K562 (cell line): Measurements from ENCODE around the gene MAGI3. TPM values are rescaled to one million over a fixed set of nuclear protein-coding genes. Genes with fewer than 3 reads are reported as not detected.
A peak's percentile ranks its signal among the peaks of the same experiment; 100 is the strongest.

ENCODE experiments used
- DACH1 ChIP-seq: fragments of 450-650 bp; IDR thresholded peaks from 2 replicates; pipeline ENCODE4 v1.6.1; 2018; ENCODE audit not compliant: partially characterized antibody
- FOSL1 ChIP-seq: fragments of 200-800 bp; sonication (Bioruptor generic); conservative IDR thresholded peaks from 2 replicates; pipeline ENCODE4 v1.6.1; 2016; ENCODE audit warnings: missing genetic modification characterization, missing compliant biosample characterization
- KLF16 ChIP-seq: IDR thresholded peaks from 2 replicates; pipeline ENCODE4 v1.6.1; 2016; ENCODE audit warnings: antibody characterized with exemption
- MIER1 ChIP-seq: fragments of 450-650 bp; IDR thresholded peaks from 2 replicates; pipeline ENCODE4 v1.6.1; 2016; ENCODE audit warnings: antibody characterized with exemption, mild to moderate bottlenecking, low read depth
- POLR2AphosphoS5 ChIP-seq: IDR thresholded peaks from 2 replicates; pipeline ENCODE4 v1.6.1; 2011; ENCODE audit warnings: mild to moderate bottlenecking, low read depth, low read length, moderate library complexity; ENCODE audit not compliant: control insufficient read depth, insufficient read depth
- SMARCE1 ChIP-seq: fragments of 450-650 bp; IDR thresholded peaks from 2 replicates; pipeline ENCODE4 v1.7.1; 2016; ENCODE audit warnings: mild to moderate bottlenecking
- TRIM28 ChIP-seq: fragments of 450-650 bp; IDR thresholded peaks from 2 replicates; pipeline ENCODE4 v1.6.1; 2017
- ZBTB7A ChIP-seq: IDR thresholded peaks from 2 replicates; pipeline ENCODE4 v1.6.1; 2011; ENCODE audit warnings: low read depth, mild to moderate bottlenecking, low read length, moderate library complexity, borderline replicate concordance; ENCODE audit not compliant: control insufficient read depth
- ZNF134 ChIP-seq: fragments of 250-450 bp; sonication (Bioruptor Pico); conservative IDR thresholded peaks from 2 replicates; pipeline ENCODE4 v1.4.0; 2020
- ZNF696 ChIP-seq: fragments of 250-450 bp; sonication (Bioruptor Pico); conservative IDR thresholded peaks from 2 replicates; pipeline ENCODE4 v1.4.0; 2020; ENCODE audit warnings: mild to moderate bottlenecking, moderate library complexity
- polyA plus RNA-seq, 8 experiments: library from polyadenylated mRNA; depleted of rRNA in 4 of 8; stranded (reverse) in 5 of 8; unstranded in 3 of 8; fragments of >200 nt; fragmentation: Nextera tagmentation in 2 of 8; fragmentation: Illumina TruSeq in 1 of 8; extraction: Ambion mirVana in 2 of 8; extraction: Trizol in 1 of 8; gene quantifications; 2 replicates each; pipeline versions ENCODE4 v1.2.1 to v1.2.3, GENCODE V29; 2011 to 2014; ENCODE audit warnings: inconsistent platforms in 1 of 8, missing spikeins in 1 of 8
- total RNA-seq, 7 experiments: library from RNA; depleted of rRNA in 6 of 7; stranded (reverse); fragments of >200 nt in 6 of 7; fragmentation: Illumina TruSeq in 2 of 7; extraction: Trizol in 2 of 7; gene quantifications; 2 replicates each; pipeline versions ENCODE4 v1.2.1 to v1.2.3, GENCODE V29; 2011 to 2021; ENCODE audit warnings: low replicate concordance in 1 of 7
- TF ChIP-seq, protein P1 (sequence below): fragments of 450-650 bp; IDR thresholded peaks from 2 replicates; pipeline ENCODE4 v1.6.1; 2016; ENCODE audit warnings: mild to moderate bottlenecking, moderate library complexity
- TF ChIP-seq, protein P2 (sequence below): sonication (generic); formaldehyde crosslinking; IDR thresholded peaks from 2 replicates; pipeline ENCODE4 v1.5.0; 2020; ENCODE audit warnings: missing genetic modification reagents
- TF ChIP-seq, protein P3 (sequence below): fragments of 250-450 bp; sonication (Bioruptor Pico); IDR thresholded peaks from 2 replicates; pipeline ENCODE4 v1.4.0; 2020; ENCODE audit warnings: mild to moderate bottlenecking, moderate library complexity

MAGI3 gene
- total and polyA plus RNA-seq, 9 of the 15 experiments (the other 6 are each of a cell fraction or from before 2014, with no cell fraction given): 1.0 to 8.6 (median 5.5) TPM

DNA sequence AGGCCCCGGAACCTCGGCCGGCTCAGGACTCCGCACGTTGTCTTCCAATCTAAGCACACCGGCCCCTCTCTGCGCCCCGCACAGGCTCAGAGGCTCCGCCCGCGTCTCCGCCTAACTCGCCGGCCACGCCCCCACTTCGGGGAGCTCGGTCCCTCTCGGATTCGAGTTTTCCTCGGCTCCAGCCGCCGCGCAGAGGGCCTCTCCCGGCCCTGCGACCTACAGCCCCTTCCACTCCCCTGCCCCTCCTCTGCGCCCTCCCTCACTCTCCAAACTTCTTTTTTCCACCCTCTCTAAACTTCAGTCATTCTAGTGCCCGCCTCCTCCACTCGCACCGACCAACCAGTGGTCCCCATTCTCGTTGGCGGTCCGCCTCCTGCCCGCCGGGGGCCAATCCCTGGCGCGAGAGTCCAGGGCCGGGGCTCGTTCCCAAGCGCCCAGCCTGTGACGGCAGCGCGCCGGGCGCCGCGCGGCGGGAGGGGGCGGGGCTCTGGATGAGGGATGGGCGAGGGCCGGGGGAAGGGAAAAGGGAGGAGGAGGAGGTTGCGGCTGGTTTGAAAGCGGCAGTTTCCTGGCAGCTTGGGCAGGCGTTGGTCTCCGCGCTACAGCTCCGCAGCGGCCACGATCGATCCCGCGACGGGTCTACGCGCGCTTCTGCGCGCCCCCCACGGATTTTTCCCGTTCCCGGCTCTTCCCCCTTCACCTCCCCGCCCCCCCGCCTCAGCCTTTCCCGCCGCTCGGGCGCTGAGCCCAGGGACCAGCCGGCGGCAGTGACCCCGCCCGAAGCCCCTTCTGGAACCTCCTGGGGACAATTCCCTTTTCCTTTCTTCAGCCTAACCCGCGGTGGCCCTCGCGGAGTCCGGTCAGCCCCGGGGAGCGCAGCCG, at the start of gene MAGI3 (continued):
- TF ChIP-seq, protein P1, sequence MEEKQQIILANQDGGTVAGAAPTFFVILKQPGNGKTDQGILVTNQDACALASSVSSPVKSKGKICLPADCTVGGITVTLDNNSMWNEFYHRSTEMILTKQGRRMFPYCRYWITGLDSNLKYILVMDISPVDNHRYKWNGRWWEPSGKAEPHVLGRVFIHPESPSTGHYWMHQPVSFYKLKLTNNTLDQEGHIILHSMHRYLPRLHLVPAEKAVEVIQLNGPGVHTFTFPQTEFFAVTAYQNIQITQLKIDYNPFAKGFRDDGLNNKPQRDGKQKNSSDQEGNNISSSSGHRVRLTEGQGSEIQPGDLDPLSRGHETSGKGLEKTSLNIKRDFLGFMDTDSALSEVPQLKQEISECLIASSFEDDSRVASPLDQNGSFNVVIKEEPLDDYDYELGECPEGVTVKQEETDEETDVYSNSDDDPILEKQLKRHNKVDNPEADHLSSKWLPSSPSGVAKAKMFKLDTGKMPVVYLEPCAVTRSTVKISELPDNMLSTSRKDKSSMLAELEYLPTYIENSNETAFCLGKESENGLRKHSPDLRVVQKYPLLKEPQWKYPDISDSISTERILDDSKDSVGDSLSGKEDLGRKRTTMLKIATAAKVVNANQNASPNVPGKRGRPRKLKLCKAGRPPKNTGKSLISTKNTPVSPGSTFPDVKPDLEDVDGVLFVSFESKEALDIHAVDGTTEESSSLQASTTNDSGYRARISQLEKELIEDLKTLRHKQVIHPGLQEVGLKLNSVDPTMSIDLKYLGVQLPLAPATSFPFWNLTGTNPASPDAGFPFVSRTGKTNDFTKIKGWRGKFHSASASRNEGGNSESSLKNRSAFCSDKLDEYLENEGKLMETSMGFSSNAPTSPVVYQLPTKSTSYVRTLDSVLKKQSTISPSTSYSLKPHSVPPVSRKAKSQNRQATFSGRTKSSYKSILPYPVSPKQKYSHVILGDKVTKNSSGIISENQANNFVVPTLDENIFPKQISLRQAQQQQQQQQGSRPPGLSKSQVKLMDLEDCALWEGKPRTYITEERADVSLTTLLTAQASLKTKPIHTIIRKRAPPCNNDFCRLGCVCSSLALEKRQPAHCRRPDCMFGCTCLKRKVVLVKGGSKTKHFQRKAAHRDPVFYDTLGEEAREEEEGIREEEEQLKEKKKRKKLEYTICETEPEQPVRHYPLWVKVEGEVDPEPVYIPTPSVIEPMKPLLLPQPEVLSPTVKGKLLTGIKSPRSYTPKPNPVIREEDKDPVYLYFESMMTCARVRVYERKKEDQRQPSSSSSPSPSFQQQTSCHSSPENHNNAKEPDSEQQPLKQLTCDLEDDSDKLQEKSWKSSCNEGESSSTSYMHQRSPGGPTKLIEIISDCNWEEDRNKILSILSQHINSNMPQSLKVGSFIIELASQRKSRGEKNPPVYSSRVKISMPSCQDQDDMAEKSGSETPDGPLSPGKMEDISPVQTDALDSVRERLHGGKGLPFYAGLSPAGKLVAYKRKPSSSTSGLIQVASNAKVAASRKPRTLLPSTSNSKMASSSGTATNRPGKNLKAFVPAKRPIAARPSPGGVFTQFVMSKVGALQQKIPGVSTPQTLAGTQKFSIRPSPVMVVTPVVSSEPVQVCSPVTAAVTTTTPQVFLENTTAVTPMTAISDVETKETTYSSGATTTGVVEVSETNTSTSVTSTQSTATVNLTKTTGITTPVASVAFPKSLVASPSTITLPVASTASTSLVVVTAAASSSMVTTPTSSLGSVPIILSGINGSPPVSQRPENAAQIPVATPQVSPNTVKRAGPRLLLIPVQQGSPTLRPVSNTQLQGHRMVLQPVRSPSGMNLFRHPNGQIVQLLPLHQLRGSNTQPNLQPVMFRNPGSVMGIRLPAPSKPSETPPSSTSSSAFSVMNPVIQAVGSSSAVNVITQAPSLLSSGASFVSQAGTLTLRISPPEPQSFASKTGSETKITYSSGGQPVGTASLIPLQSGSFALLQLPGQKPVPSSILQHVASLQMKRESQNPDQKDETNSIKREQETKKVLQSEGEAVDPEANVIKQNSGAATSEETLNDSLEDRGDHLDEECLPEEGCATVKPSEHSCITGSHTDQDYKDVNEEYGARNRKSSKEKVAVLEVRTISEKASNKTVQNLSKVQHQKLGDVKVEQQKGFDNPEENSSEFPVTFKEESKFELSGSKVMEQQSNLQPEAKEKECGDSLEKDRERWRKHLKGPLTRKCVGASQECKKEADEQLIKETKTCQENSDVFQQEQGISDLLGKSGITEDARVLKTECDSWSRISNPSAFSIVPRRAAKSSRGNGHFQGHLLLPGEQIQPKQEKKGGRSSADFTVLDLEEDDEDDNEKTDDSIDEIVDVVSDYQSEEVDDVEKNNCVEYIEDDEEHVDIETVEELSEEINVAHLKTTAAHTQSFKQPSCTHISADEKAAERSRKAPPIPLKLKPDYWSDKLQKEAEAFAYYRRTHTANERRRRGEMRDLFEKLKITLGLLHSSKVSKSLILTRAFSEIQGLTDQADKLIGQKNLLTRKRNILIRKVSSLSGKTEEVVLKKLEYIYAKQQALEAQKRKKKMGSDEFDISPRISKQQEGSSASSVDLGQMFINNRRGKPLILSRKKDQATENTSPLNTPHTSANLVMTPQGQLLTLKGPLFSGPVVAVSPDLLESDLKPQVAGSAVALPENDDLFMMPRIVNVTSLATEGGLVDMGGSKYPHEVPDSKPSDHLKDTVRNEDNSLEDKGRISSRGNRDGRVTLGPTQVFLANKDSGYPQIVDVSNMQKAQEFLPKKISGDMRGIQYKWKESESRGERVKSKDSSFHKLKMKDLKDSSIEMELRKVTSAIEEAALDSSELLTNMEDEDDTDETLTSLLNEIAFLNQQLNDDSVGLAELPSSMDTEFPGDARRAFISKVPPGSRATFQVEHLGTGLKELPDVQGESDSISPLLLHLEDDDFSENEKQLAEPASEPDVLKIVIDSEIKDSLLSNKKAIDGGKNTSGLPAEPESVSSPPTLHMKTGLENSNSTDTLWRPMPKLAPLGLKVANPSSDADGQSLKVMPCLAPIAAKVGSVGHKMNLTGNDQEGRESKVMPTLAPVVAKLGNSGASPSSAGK: peak; percentile 43; the same call in 1 of the 2 replicates
- TF ChIP-seq ZBTB7A (peak; percentile 87; the same call in 1 of the 2 replicates), MIER1 (no peak), TRIM28 (no peak), KLF16 (no peak), ZNF696 (CRISPR knock-in tag) (no peak), POLR2AphosphoS5 (no peak), FOSL1 (tag) (no peak), ZNF134 (CRISPR knock-in tag) (peak; percentile 43; the same call in 1 of the 2 replicates), DACH1 (peak; percentile 26), SMARCE1 (no peak)
- TF ChIP-seq, protein P2, sequence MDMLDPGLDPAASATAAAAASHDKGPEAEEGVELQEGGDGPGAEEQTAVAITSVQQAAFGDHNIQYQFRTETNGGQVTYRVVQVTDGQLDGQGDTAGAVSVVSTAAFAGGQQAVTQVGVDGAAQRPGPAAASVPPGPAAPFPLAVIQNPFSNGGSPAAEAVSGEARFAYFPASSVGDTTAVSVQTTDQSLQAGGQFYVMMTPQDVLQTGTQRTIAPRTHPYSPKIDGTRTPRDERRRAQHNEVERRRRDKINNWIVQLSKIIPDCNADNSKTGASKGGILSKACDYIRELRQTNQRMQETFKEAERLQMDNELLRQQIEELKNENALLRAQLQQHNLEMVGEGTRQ (CRISPR knock-in tag): no peak
- TF ChIP-seq, protein P3, sequence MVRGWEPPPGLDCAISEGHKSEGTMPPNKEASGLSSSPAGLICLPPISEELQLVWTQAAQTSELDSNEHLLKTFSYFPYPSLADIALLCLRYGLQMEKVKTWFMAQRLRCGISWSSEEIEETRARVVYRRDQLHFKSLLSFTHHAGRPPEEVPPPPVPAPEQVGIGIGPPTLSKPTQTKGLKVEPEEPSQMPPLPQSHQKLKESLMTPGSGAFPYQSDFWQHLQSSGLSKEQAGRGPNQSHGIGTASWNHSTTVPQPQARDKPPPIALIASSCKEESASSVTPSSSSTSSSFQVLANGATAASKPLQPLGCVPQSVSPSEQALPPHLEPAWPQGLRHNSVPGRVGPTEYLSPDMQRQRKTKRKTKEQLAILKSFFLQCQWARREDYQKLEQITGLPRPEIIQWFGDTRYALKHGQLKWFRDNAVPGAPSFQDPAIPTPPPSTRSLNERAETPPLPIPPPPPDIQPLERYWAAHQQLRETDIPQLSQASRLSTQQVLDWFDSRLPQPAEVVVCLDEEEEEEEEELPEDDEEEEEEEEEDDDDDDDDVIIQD (CRISPR knock-in tag): 0 out of 2 replicates have a peak, but pooled peaks have one; percentile 79
